MM.1S (cell line): Measurements from ENCODE around the gene C20orf202.

Experiments used
- DNase-seq: peaks from one replicate; pipeline ENCODE4 v3.0.0-alpha.2; 2015
- H2AFZ ChIP-seq: fragments of 300-600 bp; sonication (generic); 2 replicates; pipeline ENCODE4 v1.6.0; 2016; ENCODE audit warnings: antibody characterized with exemption, low read length
- H3F3A ChIP-seq: fragments of 300-600 bp; sonication (generic); 2 replicates; pipeline ENCODE4 v1.6.1; 2016; ENCODE audit warnings: mild to moderate bottlenecking, antibody characterized with exemption, low read length, moderate library complexity, mixed read lengths; ENCODE audit not compliant: insufficient read depth
- H3K27ac ChIP-seq: fragments of 300-600 bp; sonication (generic); 2 replicates; pipeline ENCODE4 v1.5.1; 2016; ENCODE audit warnings: mild to moderate bottlenecking, low read length
- H3K27me3 ChIP-seq: fragments of 300-600 bp; sonication (generic); replicated peaks from 2 replicates; pipeline ENCODE4 v1.6.0; 2016; ENCODE audit warnings: low read length; ENCODE audit not compliant: insufficient read depth
- H3K36me3 ChIP-seq: fragments of 300-600 bp; sonication (generic); replicated peaks from 2 replicates; pipeline ENCODE4 v1.6.1; 2016; ENCODE audit warnings: mild to moderate bottlenecking, low read length, mixed read lengths; ENCODE audit not compliant: insufficient read depth
- H3K4me1 ChIP-seq: fragments of 300-600 bp; sonication (generic); 2 replicates; pipeline ENCODE4 v1.6.1; 2016; ENCODE audit warnings: low read length, mixed read lengths
- H3K4me2 ChIP-seq: fragments of 300-600 bp; sonication (generic); 2 replicates; pipeline ENCODE4 v1.6.0; 2016; ENCODE audit warnings: low read depth, low read length
- H3K4me3 ChIP-seq: fragments of 300-600 bp; sonication (generic); 2 replicates; pipeline ENCODE4 v1.5.1; 2016; ENCODE audit warnings: low read length, mixed read lengths
- H3K79me2 ChIP-seq: fragments of 300-600 bp; sonication (generic); 2 replicates; pipeline ENCODE4 v1.6.1; 2016; ENCODE audit warnings: mixed run types, low read length, mixed read lengths
- H3K9ac ChIP-seq: fragments of 300-600 bp; sonication (generic); 2 replicates; pipeline ENCODE4 v1.6.1; 2016; ENCODE audit warnings: low read length, mixed read lengths
- H3K9me2 ChIP-seq: fragments of 300-600 bp; sonication (generic); replicated peaks from 2 replicates; pipeline ENCODE4 v1.6.1; 2016; ENCODE audit warnings: mild to moderate bottlenecking, low read length, mixed read lengths; ENCODE audit not compliant: insufficient read depth
- H3K9me3 ChIP-seq: fragments of 300-600 bp; sonication (generic); replicated peaks from 2 replicates; pipeline ENCODE4 v1.6.1; 2016; ENCODE audit warnings: mild to moderate bottlenecking, low read length, mixed read lengths; ENCODE audit not compliant: insufficient read depth
- H4K20me1 ChIP-seq: fragments of 300-600 bp; sonication (generic); 2 replicates; pipeline ENCODE4 v1.6.1; 2016; ENCODE audit warnings: mild to moderate bottlenecking, low read length, moderate library complexity, mixed read lengths; ENCODE audit not compliant: insufficient read depth
- CTCF ChIP-seq: fragments of 300-600 bp; sonication (generic); IDR thresholded peaks from 2 replicates; pipeline ENCODE4 v1.5.1; 2016; ENCODE audit warnings: antibody characterized with exemption, low read length, mixed read lengths
- EZH2 ChIP-seq: fragments of 300-600 bp; sonication (generic); optimal IDR thresholded peaks from 2 replicates; pipeline ENCODE3; 2017; ENCODE audit warnings: low read depth, mild to moderate bottlenecking, antibody characterized with exemption, low read length, mixed read lengths
- EZH2phosphoT487 ChIP-seq: fragments of 300-600 bp; sonication (generic); IDR thresholded peaks from 2 replicates; pipeline ENCODE4 v1.6.1; 2018; ENCODE audit warnings: antibody characterized with exemption, low read length

Gene C20orf202

DNA sequence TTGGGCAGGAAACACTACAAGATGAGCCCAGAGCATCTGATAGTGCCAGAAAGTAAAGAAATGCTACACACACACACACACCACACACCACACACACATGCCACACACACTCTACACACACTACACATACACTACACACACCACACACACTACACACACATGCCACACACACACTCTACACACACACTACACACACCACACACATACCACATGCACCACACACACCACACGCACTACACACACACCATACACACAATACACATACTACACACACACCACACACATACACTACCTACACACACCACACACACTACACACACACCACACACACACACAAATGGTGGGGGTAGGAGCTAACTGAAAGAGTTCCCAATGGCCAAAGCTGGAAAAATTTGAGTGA, 14.9 kb upstream of the C20orf202 start:
- Histone ChIP-seq H3K27me3 (no peaks in the 10 kb centered on the region), H3K9me2 (no peaks in the 10 kb centered on the region), H3K9me3 (no peaks in the 10 kb centered on the region), H2AFZ (no peak overlapping the region), H4K20me1 (no peaks in the 10 kb centered on the region), H3F3A (no peaks in the 10 kb centered on the region), H3K4me1 (peaks cover 4% of the 10 kb centered on the region; the same call in 1 of the 2 replicates), H3K9ac (no peak overlapping the region), H3K79me2 (no peaks in the 10 kb centered on the region), H3K36me3 (no peaks in the 10 kb centered on the region), H3K27ac (no peak overlapping the region), H3K4me2 (no peak overlapping the region), H3K4me3 (no peak overlapping the region)
- TF ChIP-seq EZH2, result no peak
- DNase-seq, result no peak

GRCh38 chr20:1189827-1190226, 13.4 kb upstream of the C20orf202 start:
- DNase-seq, result no peak
- Histone ChIP-seq H3K9ac (no peak overlapping the region), H3K9me2 (no peaks in the 10 kb centered on the region), H4K20me1 (no peaks in the 10 kb centered on the region), H3K4me3 (no peak overlapping the region), H3F3A (no peaks in the 10 kb centered on the region), H3K79me2 (no peaks in the 10 kb centered on the region), H3K27ac (no peak overlapping the region), H3K36me3 (no peaks in the 10 kb centered on the region), H3K4me1 (peaks cover 4% of the 10 kb centered on the region; the same call in 1 of the 2 replicates), H3K9me3 (no peaks in the 10 kb centered on the region), H3K4me2 (no peak overlapping the region), H3K27me3 (no peaks in the 10 kb centered on the region), H2AFZ (no peak overlapping the region)
- TF ChIP-seq CTCF (no peak), EZH2phosphoT487 (no peak), EZH2 (no peak)

DNA sequence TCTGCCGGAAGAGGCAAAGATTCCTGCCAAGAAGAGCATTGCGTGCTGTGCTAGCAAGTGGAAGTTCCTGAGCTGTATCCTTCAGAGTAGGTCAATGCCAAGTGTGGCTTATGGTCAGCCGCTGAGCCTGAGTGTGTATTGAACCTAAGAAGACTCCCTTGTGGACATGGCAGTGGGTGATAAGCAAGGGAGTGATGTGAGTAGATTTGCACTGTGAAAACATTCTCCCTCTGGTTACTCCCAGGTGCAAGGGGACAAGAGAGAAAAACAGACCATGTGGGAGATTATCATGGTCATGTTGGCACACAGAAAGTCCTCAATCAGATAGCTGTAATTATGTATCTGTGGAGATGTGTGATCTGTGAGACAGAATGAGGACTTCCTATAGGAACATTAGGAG, 12.4 kb upstream of the C20orf202 start:
- H3K79me2 ChIP-seq, result no peaks in the 10 kb centered on the region
- H2AFZ ChIP-seq, result no peak overlapping the region
- no peak overlapping the region for H3K4me2 ChIP-seq
- no peak for TF ChIP-seq CTCF
- no peaks in the 10 kb centered on the region for H3K9me2 ChIP-seq
- no peak overlapping the region for H3K4me3 ChIP-seq
- DNase-seq, result no peak
- no peaks in the 10 kb centered on the region for H3K27me3 ChIP-seq
- H3F3A ChIP-seq, result no peaks in the 10 kb centered on the region
- no peak overlapping the region for H3K9ac ChIP-seq
- H3K36me3 ChIP-seq, result no peaks in the 10 kb centered on the region
- H3K27ac ChIP-seq, result no peak overlapping the region
- H4K20me1 ChIP-seq, result no peaks in the 10 kb centered on the region
- no peaks in the 10 kb centered on the region for H3K9me3 ChIP-seq
- peaks cover 4% of the 10 kb centered on the region; the same call in 1 of the 2 replicates for H3K4me1 ChIP-seq

DNA sequence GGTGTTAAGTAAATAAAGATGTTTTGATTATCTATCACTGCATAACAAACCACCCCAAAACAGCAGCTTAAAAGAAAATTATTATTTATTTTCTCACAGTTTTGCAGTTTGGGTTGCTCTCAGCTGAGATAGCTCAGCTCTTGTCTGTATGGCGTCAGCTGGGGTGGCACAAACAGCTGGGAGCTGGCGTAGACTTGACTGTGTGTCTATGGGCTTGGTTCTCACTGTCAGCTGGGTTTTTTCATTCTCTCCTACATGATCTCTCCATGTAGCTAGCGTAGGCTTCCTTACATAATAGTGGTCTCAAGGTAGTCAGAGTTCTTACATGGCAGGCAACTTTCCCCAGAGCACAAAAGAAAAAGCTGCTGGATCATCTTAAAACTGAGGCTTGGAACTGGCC, 12.0 kb upstream of the C20orf202 start:
- no peaks in the 10 kb centered on the region for H3F3A ChIP-seq
- no peaks in the 10 kb centered on the region for H4K20me1 ChIP-seq
- H3K27me3 ChIP-seq, result no peaks in the 10 kb centered on the region
- no peaks in the 10 kb centered on the region for H3K4me1 ChIP-seq
- H3K36me3 ChIP-seq, result no peaks in the 10 kb centered on the region
- no peaks in the 10 kb centered on the region for H3K9me3 ChIP-seq
- DNase-seq, result no peak
- TF ChIP-seq EZH2 (no peak), EZH2phosphoT487 (no peak), CTCF (no peak)
- no peak overlapping the region for H3K27ac ChIP-seq
- no peak overlapping the region for H3K4me2 ChIP-seq
- no peaks in the 10 kb centered on the region for H3K79me2 ChIP-seq
- no peak overlapping the region for H2AFZ ChIP-seq
- H3K4me3 ChIP-seq, result no peak overlapping the region
- no peak overlapping the region for H3K9ac ChIP-seq
- H3K9me2 ChIP-seq, result no peaks in the 10 kb centered on the region
